Upper lobe of right lung (tissue), 1 donor: Measurements from ENCODE around the gene STAB2. TPM values are rescaled to one million over a fixed set of nuclear protein-coding genes. Genes with fewer than 3 reads are reported as not detected.
A peak's percentile ranks its signal among the peaks of the same experiment; 100 is the strongest.

Source experiments
- ATAC-seq: fragments of 200-7000 bp; cut with Tn5 transposase; one replicate; pipeline ENCODE4 v1.9.1; 2020; ENCODE audit warnings: mild to moderate bottlenecking, moderate library complexity
- DNase-seq: peaks from one replicate; pipeline ENCODE4 v3.0.0-alpha.2; 2020
- H3K27ac ChIP-seq: fragments of 200-600 bp; one replicate; pipeline ENCODE4 v1.8.0; 2022
- H3K27me3 ChIP-seq: fragments of 200-600 bp; one replicate; pipeline ENCODE4 v1.8.0; 2022; ENCODE audit warnings: mild to moderate bottlenecking
- H3K36me3 ChIP-seq: fragments of 200-600 bp; one replicate; pipeline ENCODE4 v1.8.0; 2022
- H3K4me1 ChIP-seq: fragments of 200-600 bp; one replicate; pipeline ENCODE4 v1.8.0; 2022
- H3K4me3 ChIP-seq: fragments of 200-600 bp; one replicate; pipeline ENCODE4 v1.8.0; 2022; ENCODE audit warnings: mild to moderate bottlenecking
- H3K9me3 ChIP-seq: fragments of 200-600 bp; one replicate; pipeline ENCODE4 v1.8.0; 2022
- intact Hi-C: fragments of 100-400 bp; cut with DNase I; formaldehyde crosslinking; loops from one replicate; pipeline ENCODE4 v1.11.0; 2022
- total RNA-seq: library from RNA; stranded (reverse); fragmentation: NEBNext Ultra II Directional; extraction: Animal tissue kit (Norgen Biotek cat#: 25700); gene quantifications from one replicate; pipeline ENCODE4 v1.2.1, GENCODE V29; 2021
- TF ChIP-seq, protein P1 (sequence below): fragments of 200-600 bp; IDR thresholded peaks from one replicate; pipeline ENCODE4 v1.8.0; 2022; ENCODE audit warnings: antibody characterized with exemption
- donor health status: DM: no; HTN: yes; CAD: no; lungs with severe emphysema.

STAB2 gene
- total RNA-seq, 1 donor from 2014 or later = 2.6 TPM

DNA sequence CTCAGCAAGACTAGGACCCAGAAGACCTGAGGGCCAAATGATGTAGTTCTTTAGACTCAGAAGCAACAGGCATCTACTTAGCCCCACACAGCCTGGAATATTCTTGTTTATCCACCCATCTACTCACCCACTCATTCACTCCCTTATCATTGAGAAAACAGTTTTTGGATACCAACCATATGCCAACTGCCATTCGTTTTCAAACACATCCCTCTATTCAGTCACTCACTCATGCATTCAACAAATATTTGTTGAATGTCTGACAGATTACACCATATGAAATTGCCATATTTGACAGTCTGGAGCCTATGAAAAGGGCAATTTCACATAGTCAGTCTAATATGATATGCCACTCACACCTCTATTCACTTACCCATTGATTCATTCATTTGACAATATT, 150.8 kb downstream of the STAB2 start:
- no peaks in the 10 kb centered on the region for H3K36me3 ChIP-seq
- no peak for DNase-seq
- intact Hi-C loops = no loop called here
- TF ChIP-seq, protein P1, sequence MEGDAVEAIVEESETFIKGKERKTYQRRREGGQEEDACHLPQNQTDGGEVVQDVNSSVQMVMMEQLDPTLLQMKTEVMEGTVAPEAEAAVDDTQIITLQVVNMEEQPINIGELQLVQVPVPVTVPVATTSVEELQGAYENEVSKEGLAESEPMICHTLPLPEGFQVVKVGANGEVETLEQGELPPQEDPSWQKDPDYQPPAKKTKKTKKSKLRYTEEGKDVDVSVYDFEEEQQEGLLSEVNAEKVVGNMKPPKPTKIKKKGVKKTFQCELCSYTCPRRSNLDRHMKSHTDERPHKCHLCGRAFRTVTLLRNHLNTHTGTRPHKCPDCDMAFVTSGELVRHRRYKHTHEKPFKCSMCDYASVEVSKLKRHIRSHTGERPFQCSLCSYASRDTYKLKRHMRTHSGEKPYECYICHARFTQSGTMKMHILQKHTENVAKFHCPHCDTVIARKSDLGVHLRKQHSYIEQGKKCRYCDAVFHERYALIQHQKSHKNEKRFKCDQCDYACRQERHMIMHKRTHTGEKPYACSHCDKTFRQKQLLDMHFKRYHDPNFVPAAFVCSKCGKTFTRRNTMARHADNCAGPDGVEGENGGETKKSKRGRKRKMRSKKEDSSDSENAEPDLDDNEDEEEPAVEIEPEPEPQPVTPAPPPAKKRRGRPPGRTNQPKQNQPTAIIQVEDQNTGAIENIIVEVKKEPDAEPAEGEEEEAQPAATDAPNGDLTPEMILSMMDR = no peak
- no peak for ATAC-seq
- no peaks in the 10 kb centered on the region for H3K9me3 ChIP-seq
- no peaks in the 10 kb centered on the region for H3K4me1 ChIP-seq
- H3K4me3 ChIP-seq = no peak overlapping the region
- no peaks in the 10 kb centered on the region for H3K27me3 ChIP-seq
- no peak overlapping the region for H3K27ac ChIP-seq

DNA sequence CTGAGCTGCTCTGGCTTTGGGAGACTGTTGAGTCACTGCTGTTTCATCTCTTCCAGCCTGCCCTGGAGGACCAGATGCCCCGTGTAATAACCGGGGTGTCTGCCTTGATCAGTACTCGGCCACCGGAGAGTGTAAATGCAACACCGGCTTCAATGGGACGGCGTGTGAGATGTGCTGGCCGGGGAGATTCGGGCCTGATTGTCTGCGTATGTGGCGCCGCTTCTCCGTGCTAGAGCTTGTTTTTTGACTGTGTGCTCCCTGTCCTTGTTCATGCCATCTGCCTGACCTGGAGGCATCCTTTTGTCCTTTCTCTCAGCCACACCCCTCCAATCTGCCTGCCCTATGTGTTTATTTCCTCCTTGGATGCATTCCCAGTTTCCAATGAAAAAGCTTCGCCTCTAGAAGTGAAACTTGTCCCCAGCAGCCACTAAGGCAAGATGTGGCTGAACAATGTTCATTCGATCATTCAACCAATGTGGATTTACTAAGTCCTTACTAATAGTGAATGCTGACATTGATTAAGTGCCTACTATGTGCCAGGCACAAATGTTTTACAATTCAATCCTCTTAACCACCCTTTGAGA, 155.4 kb downstream of the STAB2 start:
- TF ChIP-seq, protein P1 = no peak
- no peaks in the 10 kb centered on the region for H3K27me3 ChIP-seq
- no peak overlapping the region for H3K4me3 ChIP-seq
- no peak for DNase-seq
- H3K9me3 ChIP-seq = no peaks in the 10 kb centered on the region
- no peaks in the 10 kb centered on the region for H3K4me1 ChIP-seq
- intact Hi-C loops = no loop called here
- no peak overlapping the region for H3K27ac ChIP-seq
- peak; percentile 31 for ATAC-seq
- no peaks in the 10 kb centered on the region for H3K36me3 ChIP-seq

DNA sequence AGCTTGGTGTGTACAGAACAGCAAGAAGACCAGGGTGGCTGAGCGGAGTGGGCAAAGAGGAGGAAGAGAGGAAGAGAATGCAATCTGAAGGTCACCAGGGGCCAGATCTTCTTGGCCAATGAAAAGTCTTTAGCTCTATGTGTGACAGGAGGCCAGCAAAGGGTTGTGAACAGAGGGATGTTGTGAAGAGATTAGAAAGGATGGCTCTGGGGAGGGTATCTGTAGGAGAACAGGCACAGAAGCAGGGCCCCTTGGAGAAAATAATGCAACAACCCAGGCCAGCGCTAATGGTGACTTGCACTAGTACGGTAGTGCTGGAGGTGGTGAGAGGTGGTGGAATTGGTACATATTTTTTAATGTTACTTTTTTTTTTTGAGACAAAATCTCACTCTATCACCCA, 156.7 kb downstream of the STAB2 start:
- ATAC-seq = no peak
- Histone ChIP-seq H3K36me3 (no peaks in the 10 kb centered on the region), H3K4me1 (no peaks in the 10 kb centered on the region), H3K4me3 (no peak overlapping the region), H3K9me3 (no peaks in the 10 kb centered on the region), H3K27ac (no peak overlapping the region), H3K27me3 (no peaks in the 10 kb centered on the region)
- DNase-seq = no peak
- TF ChIP-seq, protein P1 = no peak
- intact Hi-C loops = no loop called here

DNA sequence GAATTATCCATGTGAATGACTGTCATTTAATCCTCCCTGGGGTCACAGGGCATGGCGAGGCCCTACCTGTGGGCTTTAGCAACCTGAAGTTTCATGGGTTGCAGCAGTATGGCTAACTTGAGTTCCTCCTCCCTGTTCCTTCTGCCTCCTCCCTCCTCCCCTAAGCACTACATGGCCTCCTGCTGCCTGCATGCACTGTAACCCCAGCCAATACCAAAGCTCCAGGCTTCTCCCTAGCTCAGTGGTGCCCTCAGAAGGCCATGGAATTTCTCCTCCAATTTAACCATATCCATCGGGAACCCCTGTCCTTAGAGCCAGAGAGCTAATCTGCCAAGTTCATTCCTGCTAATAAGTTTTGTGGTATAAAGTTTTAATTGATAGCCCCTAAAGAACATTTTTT, 158.9 kb downstream of the STAB2 start:
- intact Hi-C loops = no loop called here
- H3K27me3 ChIP-seq = no peaks in the 10 kb centered on the region
- H3K27ac ChIP-seq = no peak overlapping the region
- no peak overlapping the region for H3K4me3 ChIP-seq
- H3K4me1 ChIP-seq = no peaks in the 10 kb centered on the region
- DNase-seq = no peak
- no peaks in the 10 kb centered on the region for H3K36me3 ChIP-seq
- no peak for ATAC-seq
- H3K9me3 ChIP-seq = no peaks in the 10 kb centered on the region
- TF ChIP-seq, protein P1 = no peak

DNA sequence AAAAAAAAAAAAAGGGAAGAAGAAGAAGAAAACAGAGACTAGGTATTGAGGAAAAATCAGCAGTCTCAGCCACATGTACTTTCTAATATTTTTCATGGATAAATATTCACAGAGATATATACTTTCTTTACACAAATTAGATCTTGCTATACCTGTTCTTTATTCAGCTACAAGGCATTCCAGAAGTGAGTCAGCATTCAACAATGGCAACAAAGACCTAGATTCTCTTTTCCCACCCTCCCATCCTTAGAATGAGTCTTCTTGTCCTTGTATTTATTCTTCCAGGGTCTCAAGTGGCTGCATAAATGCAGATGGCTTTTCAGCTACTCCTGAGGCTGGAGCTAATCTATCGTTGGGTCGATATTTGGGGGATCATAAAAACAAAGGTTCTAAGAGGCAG, 160.9 kb downstream of the STAB2 start:
- no peak overlapping the region for H3K4me3 ChIP-seq
- no peak overlapping the region for H3K27ac ChIP-seq
- H3K27me3 ChIP-seq = no peaks in the 10 kb centered on the region
- TF ChIP-seq, protein P1 = no peak
- H3K4me1 ChIP-seq = no peaks in the 10 kb centered on the region
- ATAC-seq (no peak), DNase-seq (no peak)
- intact Hi-C loops = no loop called here
- H3K9me3 ChIP-seq = no peaks in the 10 kb centered on the region
- H3K36me3 ChIP-seq = no peaks in the 10 kb centered on the region

DNA sequence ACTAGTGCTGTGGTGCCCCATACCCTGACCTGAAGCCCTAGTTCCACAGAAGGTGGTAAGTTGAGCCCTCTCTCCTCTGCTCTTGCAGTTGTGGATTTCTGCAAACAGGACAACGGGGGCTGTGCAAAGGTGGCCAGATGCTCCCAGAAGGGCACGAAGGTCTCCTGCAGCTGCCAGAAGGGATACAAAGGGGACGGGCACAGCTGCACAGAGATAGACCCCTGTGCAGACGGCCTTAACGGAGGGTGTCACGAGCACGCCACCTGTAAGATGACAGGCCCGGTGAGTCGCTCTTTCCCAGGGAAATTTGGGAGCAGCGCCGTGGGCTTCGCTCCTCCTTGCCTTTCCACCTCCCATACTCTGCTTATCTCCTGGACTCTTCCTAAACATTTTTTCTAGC, 161.8 kb downstream of the STAB2 start:
- intact Hi-C loops = no loop called here
- Histone ChIP-seq H3K27ac (no peak overlapping the region), H3K9me3 (no peaks in the 10 kb centered on the region), H3K4me3 (no peak overlapping the region), H3K4me1 (no peaks in the 10 kb centered on the region), H3K36me3 (no peaks in the 10 kb centered on the region), H3K27me3 (no peaks in the 10 kb centered on the region)
- DNase-seq (no peak), ATAC-seq (no peak)
- TF ChIP-seq, protein P1 = no peak
